Measurements from ENCODE around the gene DNMT1.
"Not testable (repeated sequence)": the region's sequence is repeated elsewhere in the genome, so short reads cannot be mapped to it uniquely, and the experiment has no call there.

Gene DNMT1

GRCh38 chr19:10191347-10191746, 3.4 kb downstream of the DNMT1 start:
- no peak for DNase-seq
- in situ Hi-C loops (cut with MboI; ENCODE audit: low pct_unique_long_range_greater_than_20kb, low sequenced_read_pairs) = no loop called here

- in situ Hi-C loops (cut with MboI; ENCODE audit: low pct_unique_long_range_greater_than_20kb, low sequenced_read_pairs) = no loop called here
- DNase-seq = no peak
Observed at GRCh38 chr19:10190026-10190425, 4.7 kb downstream of the DNMT1 start.

- DNase-seq = no peak
- in situ Hi-C loops (cut with MboI; ENCODE audit: low pct_unique_long_range_greater_than_20kb, low sequenced_read_pairs) = no loop called here
Observed at GRCh38 chr19:10189616-10190015, 5.1 kb downstream of the DNMT1 start.

- in situ Hi-C loops (cut with MboI; ENCODE audit: low pct_unique_long_range_greater_than_20kb, low sequenced_read_pairs) = no loop called here
- DNase-seq = no peak
Observed at GRCh38 chr19:10187315-10187714, 7.4 kb downstream of the DNMT1 start.

- DNase-seq = no peak
- in situ Hi-C loops (cut with MboI; ENCODE audit: low pct_unique_long_range_greater_than_20kb, low sequenced_read_pairs) = no loop called here
Observed at GRCh38 chr19:10184636-10185035, 10.1 kb downstream of the DNMT1 start.

DNA sequence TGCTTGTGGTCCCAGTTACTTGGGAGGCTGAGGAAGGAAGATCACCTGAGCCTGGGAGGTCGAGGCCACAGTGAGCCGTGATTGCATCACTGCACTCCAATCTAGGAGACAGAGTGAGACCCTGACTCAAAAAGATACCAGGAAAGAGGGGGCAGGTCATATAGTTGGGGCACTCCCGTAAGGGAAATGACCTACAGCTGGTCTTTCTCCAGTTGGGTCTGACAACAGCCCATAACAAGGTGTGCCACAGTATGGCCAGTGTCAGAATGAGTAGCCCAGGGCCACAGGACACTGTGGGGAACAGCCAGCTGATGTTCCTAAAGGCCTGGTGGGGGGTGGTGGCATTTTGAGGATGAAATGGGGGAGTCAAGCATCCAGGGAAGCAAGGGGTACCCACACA, 10.8 kb downstream of the DNMT1 start:
- in situ Hi-C loops (cut with MboI; ENCODE audit: low pct_unique_long_range_greater_than_20kb, low sequenced_read_pairs) = no loop called here
- no peak for DNase-seq

GRCh38 chr19:10182847-10183246, 11.9 kb downstream of the DNMT1 start:
- DNase-seq = no peak
- in situ Hi-C loops (cut with MboI; ENCODE audit: low pct_unique_long_range_greater_than_20kb, low sequenced_read_pairs) = no loop called here

DNA sequence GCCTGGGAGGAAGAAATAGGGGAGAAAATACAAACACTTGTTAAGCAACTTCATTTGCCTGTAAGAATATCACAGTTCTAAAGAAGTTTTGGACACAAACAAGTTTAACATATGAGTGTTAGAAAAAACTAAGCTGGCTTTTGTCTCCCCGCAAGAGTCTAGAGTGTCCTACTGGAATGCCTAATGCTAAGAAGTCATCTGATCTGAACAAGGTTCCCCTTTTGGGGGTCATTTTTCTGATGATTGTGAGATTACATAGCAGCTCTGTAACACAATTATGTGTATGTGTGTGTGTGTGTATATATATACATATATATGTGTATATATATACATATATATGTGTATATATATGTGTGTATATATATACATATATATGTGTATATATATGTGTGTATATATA, 12.7 kb downstream of the DNMT1 start:
- no peak for DNase-seq
- in situ Hi-C loops (cut with MboI; ENCODE audit: low pct_unique_long_range_greater_than_20kb, low sequenced_read_pairs) = no loop called here

DNA sequence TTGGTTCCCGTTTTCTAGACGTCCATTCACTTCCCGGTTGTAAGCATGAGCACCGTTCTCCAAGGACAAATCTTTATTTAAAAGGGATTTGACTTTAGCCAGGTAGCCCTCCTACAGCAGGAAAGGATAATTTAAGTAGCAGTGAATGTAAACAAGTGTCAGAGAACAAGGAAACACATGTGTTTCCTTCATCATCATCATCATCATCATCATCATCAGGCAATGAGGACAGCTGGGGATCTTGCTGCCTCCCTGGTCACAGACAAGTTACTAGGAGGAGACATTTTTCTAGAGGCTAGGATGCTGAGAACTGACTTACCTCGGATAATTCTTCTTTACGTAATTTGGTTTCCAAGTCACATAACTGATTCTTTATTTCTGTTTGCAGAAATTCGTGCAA, 14.3 kb downstream of the DNMT1 start:
- in situ Hi-C loops (cut with MboI; ENCODE audit: low pct_unique_long_range_greater_than_20kb, low sequenced_read_pairs) = no loop called here

DNA sequence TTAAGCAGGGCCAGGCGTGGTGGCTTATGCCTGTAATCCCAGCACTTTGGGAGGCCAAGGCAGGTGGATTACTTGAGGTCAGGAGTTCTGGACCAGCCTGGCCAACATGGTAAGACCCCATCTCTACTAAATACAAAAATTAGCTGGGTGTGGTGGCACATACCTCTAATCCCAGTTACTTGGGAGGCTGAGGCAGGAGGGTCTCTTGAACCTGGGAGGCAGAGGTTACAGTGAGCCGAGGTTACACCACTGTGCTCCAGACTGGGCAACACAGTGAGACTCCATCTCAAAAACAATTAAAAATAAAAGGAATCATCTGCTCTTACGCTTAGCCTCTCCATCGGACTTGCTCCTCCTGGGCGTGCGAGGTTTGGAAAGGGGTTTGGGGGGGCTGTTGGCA, 14.7 kb downstream of the DNMT1 start:
- DNase-seq; in situ Hi-C loops (cut with MboI; ENCODE audit: low pct_unique_long_range_greater_than_20kb, low sequenced_read_pairs): not testable (repeated sequence)

More for the DNA sequence above, 14.3 kb downstream of the DNMT1 start:
- DNase-seq = no peak

DNA sequence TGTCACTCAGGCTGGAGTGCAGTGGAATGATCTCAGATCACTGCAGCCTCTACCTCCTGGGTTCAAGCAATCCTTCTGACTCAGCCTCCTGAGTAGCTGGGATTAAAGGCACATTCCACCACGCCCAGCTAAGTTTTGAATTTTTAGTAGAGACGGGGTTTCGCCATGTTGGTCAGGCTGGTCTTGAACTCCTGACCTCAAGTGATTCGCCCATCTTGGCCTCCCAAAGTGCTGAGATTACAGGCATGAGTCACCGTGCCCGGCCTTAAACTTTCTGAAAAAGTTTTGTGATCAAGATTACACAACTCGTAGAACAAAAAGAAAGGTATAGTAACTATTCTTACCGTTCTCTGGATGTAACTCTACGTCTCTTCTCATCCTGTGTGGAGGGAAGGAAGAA, 21.2 kb downstream of the DNMT1 start:
- no peak for DNase-seq
- in situ Hi-C loops (cut with MboI; ENCODE audit: low pct_unique_long_range_greater_than_20kb, low sequenced_read_pairs) = no loop called here

GRCh38 chr19:10168386-10168948, 26.3 kb downstream of the DNMT1 start:
- in situ Hi-C loops (cut with MboI; ENCODE audit: low pct_unique_long_range_greater_than_20kb, low sequenced_read_pairs) = no loop called here
- no peak for DNase-seq

DNA sequence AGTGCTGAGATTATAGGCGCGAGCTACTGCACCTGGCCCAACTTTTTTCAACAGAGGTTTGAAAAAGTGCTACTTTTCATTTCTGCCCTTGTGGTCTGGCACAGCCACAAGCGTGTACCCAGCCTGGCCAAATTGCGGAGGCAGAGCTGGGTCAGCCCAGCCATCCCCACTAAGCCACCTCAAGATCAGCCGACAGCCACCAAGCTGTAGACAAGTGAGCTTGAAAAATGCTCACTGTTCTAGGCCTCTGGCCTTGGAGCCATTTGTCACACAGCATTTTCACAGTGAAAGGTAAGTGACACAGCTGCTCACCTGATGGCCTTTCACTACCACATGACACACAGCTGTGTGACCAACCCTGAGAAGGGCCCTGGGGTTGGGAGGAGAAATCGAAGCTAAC, 27.3 kb downstream of the DNMT1 start:
- in situ Hi-C loops (cut with MboI; ENCODE audit: low pct_unique_long_range_greater_than_20kb, low sequenced_read_pairs) = no loop called here

DNA sequence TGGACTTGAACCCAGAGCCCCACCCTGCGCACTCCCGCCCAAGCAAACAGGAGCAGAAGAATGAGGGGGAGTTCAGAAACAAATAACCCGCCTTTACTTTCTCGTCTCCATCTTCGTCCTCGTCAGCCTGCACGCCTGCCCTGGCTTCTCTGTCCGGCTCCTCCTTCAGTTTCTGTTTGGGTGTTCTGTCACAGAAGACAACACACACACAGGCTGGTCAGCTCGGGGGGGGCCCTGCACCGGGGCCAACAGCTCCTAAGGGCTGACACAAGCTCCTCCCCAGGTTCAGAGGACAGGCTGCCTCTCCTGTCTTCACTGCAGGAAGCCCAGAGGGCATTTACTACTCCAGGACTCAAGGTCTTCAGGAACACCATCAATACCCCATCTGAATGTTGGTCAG, 28.3 kb downstream of the DNMT1 start:
- in situ Hi-C loops (cut with MboI; ENCODE audit: low pct_unique_long_range_greater_than_20kb, low sequenced_read_pairs) = not testable (repeated sequence)

More for the DNA sequence above, 27.3 kb downstream of the DNMT1 start:
- DNase-seq = no peak

GRCh38 chr19:10166046-10166445, 28.7 kb downstream of the DNMT1 start:
- no peak for DNase-seq
- in situ Hi-C loops (cut with MboI; ENCODE audit: low pct_unique_long_range_greater_than_20kb, low sequenced_read_pairs) = no loop called here

More for the DNA sequence above, 28.3 kb downstream of the DNMT1 start:
- not testable (repeated sequence) for DNase-seq

GRCh38 chr19:10163536-10163935, 31.2 kb downstream of the DNMT1 start:
- no peak for DNase-seq
- in situ Hi-C loops (cut with MboI; ENCODE audit: low pct_unique_long_range_greater_than_20kb, low sequenced_read_pairs) = no loop called here

DNA sequence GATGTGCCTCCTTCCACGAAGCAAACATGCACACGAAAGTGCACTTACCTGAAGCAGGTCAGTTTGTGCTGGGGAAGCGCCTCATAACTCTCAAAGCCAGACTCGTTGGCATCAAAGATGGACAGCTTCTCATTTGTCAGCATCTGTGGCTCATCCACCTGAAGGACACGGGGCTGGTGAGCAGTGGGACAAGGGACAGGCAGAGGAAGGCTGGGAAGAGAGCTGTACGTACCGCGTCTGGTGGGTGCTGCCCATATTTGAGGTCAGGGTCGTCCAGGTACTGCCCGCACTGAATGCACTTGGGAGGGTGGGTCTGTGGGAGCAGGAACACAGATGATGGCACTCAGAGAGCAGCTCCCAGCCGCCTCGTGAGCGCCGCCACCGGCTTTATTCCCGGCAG, 35.1 kb downstream of the DNMT1 start:
- in situ Hi-C loops (cut with MboI; ENCODE audit: low pct_unique_long_range_greater_than_20kb, low sequenced_read_pairs) = no loop called here
- DNase-seq = no peak

DNA sequence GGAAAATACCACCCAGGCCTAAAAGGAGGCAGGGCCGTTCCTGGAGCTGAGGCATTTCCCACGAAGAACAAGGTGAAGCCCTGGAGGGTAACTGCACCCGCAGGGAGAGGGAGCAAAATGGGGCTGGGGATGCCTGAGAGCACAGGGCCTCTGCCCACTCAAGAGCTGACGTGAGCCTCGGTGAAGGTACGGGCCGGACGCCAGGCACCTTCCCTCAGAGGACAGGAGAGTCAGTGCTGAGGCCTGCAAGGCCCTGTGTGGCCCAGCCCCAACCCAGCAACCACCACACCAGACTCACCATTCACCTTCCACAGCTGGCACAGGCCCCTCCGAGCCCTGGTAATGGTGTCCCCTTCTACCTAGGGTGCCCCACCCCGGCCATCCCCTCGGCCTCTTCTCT, 36.3 kb downstream of the DNMT1 start:
- DNase-seq = no peak
- in situ Hi-C loops (cut with MboI; ENCODE audit: low pct_unique_long_range_greater_than_20kb, low sequenced_read_pairs) = no loop called here

DNA sequence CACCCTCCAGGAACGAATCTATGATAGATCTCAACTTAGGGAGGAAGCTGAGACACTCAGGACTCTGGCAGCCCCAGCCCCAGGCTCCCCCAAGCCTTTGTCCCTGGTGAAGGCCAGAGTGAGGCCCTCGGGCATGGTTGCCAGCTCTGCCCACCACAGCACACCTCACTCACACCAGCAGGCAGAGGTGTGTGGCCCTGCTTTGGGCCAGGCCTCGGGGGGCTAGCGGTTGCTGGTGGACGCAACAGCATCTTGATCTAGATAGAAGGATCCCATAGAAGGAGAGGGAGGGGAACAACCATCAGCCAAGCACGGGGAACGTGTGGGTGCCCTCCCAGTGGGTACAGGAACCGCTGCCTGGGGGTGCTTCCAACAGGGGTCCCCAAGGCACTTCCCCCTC, 36.7 kb downstream of the DNMT1 start:
- DNase-seq = no peak

DNA sequence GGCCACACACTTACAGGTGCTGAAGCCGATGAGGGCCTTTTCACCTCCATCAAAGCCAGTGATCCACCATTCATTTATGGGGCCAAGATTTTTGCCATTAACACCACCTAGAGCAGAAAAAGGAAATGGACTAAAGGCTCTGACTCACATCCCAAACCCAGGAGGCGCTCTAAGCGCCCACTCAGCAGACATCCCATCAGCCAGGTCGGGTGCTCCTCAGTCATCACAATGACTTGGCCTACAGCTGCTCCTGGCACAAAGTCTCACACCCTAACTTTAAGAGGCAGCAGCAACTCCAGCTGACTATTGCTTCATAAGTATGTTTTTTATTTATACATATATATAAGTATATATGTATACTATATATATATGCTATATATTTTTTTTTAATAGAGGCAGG, 38.9 kb downstream of the DNMT1 start:
- DNase-seq = no peak
- in situ Hi-C loops (cut with MboI; ENCODE audit: low pct_unique_long_range_greater_than_20kb, low sequenced_read_pairs) = no loop called here

More for the DNA sequence above, 36.7 kb downstream of the DNMT1 start:
- in situ Hi-C loops (cut with MboI; ENCODE audit: low pct_unique_long_range_greater_than_20kb, low sequenced_read_pairs) = no loop called here

GRCh38 chr19:10152100-10152499, 42.7 kb downstream of the DNMT1 start:
- in situ Hi-C loops (cut with MboI; ENCODE audit: low pct_unique_long_range_greater_than_20kb, low sequenced_read_pairs) = no loop called here
- DNase-seq = no peak

GRCh38 chr19:10151521-10151920, 43.2 kb downstream of the DNMT1 start:
- no peak for DNase-seq
- in situ Hi-C loops (cut with MboI; ENCODE audit: low pct_unique_long_range_greater_than_20kb, low sequenced_read_pairs) = no loop called here

Measured in KBM-7 (cell line).